ENCODE measurements around the gene AP1M1.

AP1M1 gene

DNA sequence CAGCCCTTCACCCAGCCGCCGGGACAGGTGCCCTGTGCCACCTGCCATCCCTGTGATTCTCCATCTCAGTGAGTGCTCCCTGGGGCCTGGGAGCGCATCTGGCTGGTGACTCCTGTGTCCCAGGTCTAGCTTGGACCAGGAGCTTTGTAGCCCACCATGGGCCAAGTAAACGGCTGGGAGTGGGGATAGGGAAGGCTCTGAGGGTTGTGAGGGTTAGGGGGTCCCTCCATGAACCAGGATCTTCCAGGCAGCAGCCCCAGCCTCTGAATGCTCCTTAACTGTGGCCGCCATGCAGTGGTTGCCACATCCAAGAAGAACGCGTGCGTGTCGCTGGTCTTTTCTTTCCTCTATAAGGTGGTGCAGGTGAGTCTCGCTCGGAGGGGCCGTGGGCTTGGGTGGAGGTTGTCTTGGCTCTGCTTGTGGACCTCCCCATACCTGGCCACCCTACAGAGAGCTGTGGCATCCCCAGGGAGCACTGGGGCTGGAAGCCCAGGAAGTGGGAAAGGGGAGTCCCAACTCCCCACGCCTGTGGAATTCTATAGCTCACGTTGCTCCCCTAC, 8.4 kb downstream of the AP1M1 start:
- Histone ChIP-seq H3K27me3 (no peaks in the 10 kb centered on the region), H3K4me1 (ENCODE audit: control insufficient read depth in 1 of 2, insufficient read depth in 1 of 2, low read depth in 1 of 2, low read length in 1 of 2) (peaks cover 0 to under 1% of the 10 kb centered on the region in 2 experiments), H3K4me3 (ENCODE audit: low read depth in 1 of 2, low read length in 1 of 2) (no peak overlapping the region), H3K36me3 (peaks cover 95% of the 10 kb centered on the region), H3K9me3 (no peaks in the 10 kb centered on the region), H3K27ac (no peak overlapping the region)
- TF ChIP-seq, protein P1, sequence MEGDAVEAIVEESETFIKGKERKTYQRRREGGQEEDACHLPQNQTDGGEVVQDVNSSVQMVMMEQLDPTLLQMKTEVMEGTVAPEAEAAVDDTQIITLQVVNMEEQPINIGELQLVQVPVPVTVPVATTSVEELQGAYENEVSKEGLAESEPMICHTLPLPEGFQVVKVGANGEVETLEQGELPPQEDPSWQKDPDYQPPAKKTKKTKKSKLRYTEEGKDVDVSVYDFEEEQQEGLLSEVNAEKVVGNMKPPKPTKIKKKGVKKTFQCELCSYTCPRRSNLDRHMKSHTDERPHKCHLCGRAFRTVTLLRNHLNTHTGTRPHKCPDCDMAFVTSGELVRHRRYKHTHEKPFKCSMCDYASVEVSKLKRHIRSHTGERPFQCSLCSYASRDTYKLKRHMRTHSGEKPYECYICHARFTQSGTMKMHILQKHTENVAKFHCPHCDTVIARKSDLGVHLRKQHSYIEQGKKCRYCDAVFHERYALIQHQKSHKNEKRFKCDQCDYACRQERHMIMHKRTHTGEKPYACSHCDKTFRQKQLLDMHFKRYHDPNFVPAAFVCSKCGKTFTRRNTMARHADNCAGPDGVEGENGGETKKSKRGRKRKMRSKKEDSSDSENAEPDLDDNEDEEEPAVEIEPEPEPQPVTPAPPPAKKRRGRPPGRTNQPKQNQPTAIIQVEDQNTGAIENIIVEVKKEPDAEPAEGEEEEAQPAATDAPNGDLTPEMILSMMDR (IDR thresholded peaks at IDR 0.05), result no peak

DNA sequence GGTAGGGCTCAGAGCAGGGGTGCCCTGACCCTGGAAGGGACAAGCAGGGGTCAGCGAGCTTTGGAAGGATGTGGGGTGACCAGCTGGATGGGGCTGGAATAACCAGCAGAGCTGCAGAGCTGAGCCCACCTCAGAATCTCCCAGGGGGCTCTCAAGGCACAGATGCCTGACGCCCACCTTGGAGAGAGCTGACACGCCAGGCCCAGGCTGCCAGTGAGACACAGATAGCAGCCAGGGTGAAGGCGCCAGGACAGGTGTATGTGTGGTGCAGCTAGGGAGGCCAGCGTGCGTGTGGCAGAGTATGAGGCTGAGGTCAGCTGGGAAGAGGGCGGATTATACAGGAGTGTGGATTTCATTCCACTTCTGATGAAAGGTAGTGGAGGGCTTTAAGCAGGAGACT, 8.9 kb downstream of the AP1M1 start:
- no peak overlapping the region for H3K27ac ChIP-seq
- H3K4me1 ChIP-seq (ENCODE audit: control insufficient read depth in 1 of 2, insufficient read depth in 1 of 2, low read depth in 1 of 2, low read length in 1 of 2), result no peaks in the 10 kb centered on the region
- TF ChIP-seq, protein P1 (IDR thresholded peaks at IDR 0.05), result no peak
- H3K4me3 ChIP-seq (ENCODE audit: low read depth in 1 of 2, low read length in 1 of 2), result no peak overlapping the region
- H3K27me3 ChIP-seq, result no peaks in the 10 kb centered on the region
- H3K36me3 ChIP-seq, result peaks cover 98% of the 10 kb centered on the region
- H3K9me3 ChIP-seq, result no peaks in the 10 kb centered on the region

DNA sequence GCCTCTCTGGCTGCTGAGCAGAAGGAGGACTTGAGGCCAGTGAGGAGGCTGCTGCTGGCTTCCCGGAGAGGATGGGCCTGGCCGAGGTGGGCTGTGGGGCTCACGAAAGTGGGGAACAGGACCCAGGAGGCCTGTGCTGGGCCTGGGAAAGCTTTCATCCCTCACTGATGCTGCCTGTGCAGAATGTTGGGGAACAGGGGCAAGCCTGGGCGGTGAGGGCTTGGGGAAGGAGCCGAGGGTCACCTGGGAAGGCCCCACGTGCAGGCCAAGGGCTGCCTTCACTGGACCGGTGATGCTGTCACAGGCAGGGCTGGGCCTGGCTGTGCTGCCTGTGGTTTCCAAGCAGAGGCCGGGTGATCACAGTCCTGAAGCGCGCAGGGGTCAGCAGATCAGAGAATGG, 9.4 kb downstream of the AP1M1 start:
- TF ChIP-seq, protein P1 (IDR thresholded peaks at IDR 0.05), result no peak
- H3K36me3 ChIP-seq, result peaks cover 98% of the 10 kb centered on the region
- H3K27ac ChIP-seq, result no peak overlapping the region
- no peaks in the 10 kb centered on the region for H3K27me3 ChIP-seq
- H3K4me1 ChIP-seq (ENCODE audit: control insufficient read depth in 1 of 2, insufficient read depth in 1 of 2, low read depth in 1 of 2, low read length in 1 of 2), result no peaks in the 10 kb centered on the region
- no peaks in the 10 kb centered on the region for H3K9me3 ChIP-seq
- H3K4me3 ChIP-seq (ENCODE audit: low read depth in 1 of 2, low read length in 1 of 2), result no peak overlapping the region

DNA sequence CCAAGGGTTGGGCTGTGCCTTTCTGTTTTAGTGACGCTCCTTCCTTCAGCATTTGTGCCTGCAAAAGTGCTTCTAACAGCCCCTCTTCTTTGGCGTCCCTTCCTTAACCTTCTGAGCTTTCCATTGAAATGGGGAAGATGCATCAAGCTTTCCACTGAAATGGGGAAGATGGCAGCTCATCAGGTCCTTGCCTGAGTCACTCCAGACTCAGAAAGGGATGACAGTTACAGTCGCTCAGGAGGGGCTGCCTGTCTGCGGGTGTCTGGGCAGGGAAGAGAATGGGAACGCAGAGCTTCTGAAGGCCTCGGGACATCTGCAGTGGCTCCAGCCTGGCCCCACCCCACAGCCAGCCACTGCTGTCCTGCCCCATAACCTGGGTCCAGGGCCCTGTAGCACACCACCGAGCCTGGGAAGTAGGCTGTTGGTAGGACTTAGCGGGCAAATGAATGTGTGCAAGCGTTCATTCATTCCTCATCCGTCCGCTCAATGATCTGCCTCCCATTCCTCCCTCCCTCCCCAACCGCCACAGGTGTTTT, 9.8 kb downstream of the AP1M1 start:
- no peak overlapping the region for H3K4me3 ChIP-seq (ENCODE audit: low read depth in 1 of 2, low read length in 1 of 2)
- no peak overlapping the region for H3K27ac ChIP-seq
- H3K9me3 ChIP-seq, result no peaks in the 10 kb centered on the region
- H3K36me3 ChIP-seq, result peaks cover 94% of the 10 kb centered on the region
- TF ChIP-seq, protein P1 (IDR thresholded peaks at IDR 0.05), result no peak
- H3K4me1 ChIP-seq (ENCODE audit: control insufficient read depth in 1 of 2, insufficient read depth in 1 of 2, low read depth in 1 of 2, low read length in 1 of 2), result no peaks in the 10 kb centered on the region
- no peaks in the 10 kb centered on the region for H3K27me3 ChIP-seq

DNA sequence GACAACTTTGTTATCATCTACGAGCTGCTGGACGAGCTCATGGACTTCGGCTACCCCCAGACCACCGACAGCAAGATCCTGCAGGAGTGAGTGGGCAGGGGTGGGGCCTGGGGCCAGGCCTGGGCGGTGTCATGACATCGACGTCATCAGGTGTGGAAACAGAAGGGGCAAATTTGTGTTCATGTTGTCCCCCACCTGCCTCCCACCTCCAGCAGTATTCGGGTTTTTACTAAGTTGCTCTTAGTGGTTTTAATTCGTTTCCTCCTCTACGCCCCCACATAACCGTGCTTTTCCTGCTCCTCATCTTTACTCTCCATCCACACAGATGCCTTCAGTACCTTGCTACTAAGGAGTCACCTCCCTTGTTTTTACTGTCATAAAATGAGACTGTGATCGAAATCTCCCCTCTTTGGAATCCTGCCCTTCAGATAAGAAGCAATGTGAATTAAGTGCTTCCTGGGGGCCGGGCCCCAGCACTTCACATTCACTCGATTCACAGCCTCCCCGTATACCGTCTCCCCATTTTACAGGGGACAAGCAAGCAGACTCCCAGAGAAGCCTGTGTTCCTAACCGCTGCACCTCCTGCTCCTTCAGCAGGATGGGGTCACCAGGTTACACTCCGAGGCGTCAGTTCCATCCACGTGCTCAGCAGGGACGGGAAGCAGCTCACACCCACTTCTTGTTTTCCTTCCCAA, 10.5 kb downstream of the AP1M1 start:
- no peaks in the 10 kb centered on the region for H3K9me3 ChIP-seq
- no peaks in the 10 kb centered on the region for H3K4me1 ChIP-seq (ENCODE audit: control insufficient read depth in 1 of 2, insufficient read depth in 1 of 2, low read depth in 1 of 2, low read length in 1 of 2)
- H3K27me3 ChIP-seq, result no peaks in the 10 kb centered on the region
- no peak overlapping the region for H3K4me3 ChIP-seq (ENCODE audit: low read depth in 1 of 2, low read length in 1 of 2)
- TF ChIP-seq, protein P1 (IDR thresholded peaks at IDR 0.05), result no peak
- no peak overlapping the region for H3K27ac ChIP-seq
- H3K36me3 ChIP-seq, result peaks cover 93% of the 10 kb centered on the region

Measured in neutrophil (primary cell).